ENCODE data around the gene BMP6.

- TF ChIP-seq CTCF (conservative IDR thresholded peaks at IDR 0.05; ENCODE audit: low read depth, low read length) (no peak), EZH2 (IDR thresholded peaks at IDR 0.05; ENCODE audit: low read length, unreplicated experiment) (no peak), EZH2phosphoT487 (IDR thresholded peaks at IDR 0.05; ENCODE audit: borderline replicate concordance, low read length) (no peak)
Observed at GRCh38 chr6:7731294-7731693, 5.4 kb downstream of the BMP6 start.

Measured in PC-3 (cell line).